Measurements from ENCODE around the gene TBCD. TPM values are rescaled to one million over a fixed set of nuclear protein-coding genes. Genes with fewer than 3 reads are reported as not detected.

Gene TBCD
- total RNA-seq, 2 donors from 2014 or later: 55.0 to 55.5 TPM

GRCh38 chr17:82797061-82797460 is 45.2 kb downstream of the TBCD start:
- Histone ChIP-seq H3K4me1 (ENCODE audit: control insufficient read depth in 1 of 2, low read depth in 2 of 2) (peaks cover 7 to 11% of the 10 kb centered on the region in 2 donors), H3K9me3 (no peaks in the 10 kb centered on the region), H3K27me3 (replicated peaks; ENCODE audit: insufficient read depth) (no peaks in the 10 kb centered on the region), H3K36me3 (peaks cover 10% of the 10 kb centered on the region), H3K27ac (no peak overlapping the region), H3K4me3 (no peak overlapping the region)
- DNase-seq (ENCODE audit: low spot score) (no peak), ATAC-seq (ENCODE audit: insufficient number of reproducible peaks, low FRiP score, low read depth) (no peak)
- TF ChIP-seq CTCF (IDR thresholded peaks at IDR 0.05): no peak

- H3K9me3 ChIP-seq: no peaks in the 10 kb centered on the region
- no peaks in the 10 kb centered on the region for H3K27me3 ChIP-seq (replicated peaks; ENCODE audit: insufficient read depth)
- ATAC-seq (ENCODE audit: insufficient number of reproducible peaks, low FRiP score, low read depth) (no peak), DNase-seq (ENCODE audit: low spot score) (no peak)
- H3K4me3 ChIP-seq: no peak overlapping the region
- TF ChIP-seq CTCF (IDR thresholded peaks at IDR 0.05): no peak
- no peak overlapping the region for H3K27ac ChIP-seq
- H3K36me3 ChIP-seq: peaks cover 10% of the 10 kb centered on the region
- peaks cover 3 to 6% of the 10 kb centered on the region in 2 donors for H3K4me1 ChIP-seq (ENCODE audit: control insufficient read depth in 1 of 2, low read depth in 2 of 2)
Measured at GRCh38 chr17:82798752-82799151, 46.9 kb downstream of the TBCD start.

GRCh38 chr17:82799591-82799990 is 47.7 kb downstream of the TBCD start:
- Histone ChIP-seq H3K4me1 (ENCODE audit: control insufficient read depth in 1 of 2, low read depth in 2 of 2) (no peaks in the 10 kb centered on the region), H3K27me3 (replicated peaks; ENCODE audit: insufficient read depth) (no peaks in the 10 kb centered on the region), H3K4me3 (no peak overlapping the region), H3K36me3 (peaks cover 10% of the 10 kb centered on the region), H3K27ac (no peak overlapping the region), H3K9me3 (no peaks in the 10 kb centered on the region)
- TF ChIP-seq CTCF (IDR thresholded peaks at IDR 0.05): no peak
- no peak for DNase-seq (ENCODE audit: low spot score)
- no peak for ATAC-seq (ENCODE audit: insufficient number of reproducible peaks, low FRiP score, low read depth)

DNA sequence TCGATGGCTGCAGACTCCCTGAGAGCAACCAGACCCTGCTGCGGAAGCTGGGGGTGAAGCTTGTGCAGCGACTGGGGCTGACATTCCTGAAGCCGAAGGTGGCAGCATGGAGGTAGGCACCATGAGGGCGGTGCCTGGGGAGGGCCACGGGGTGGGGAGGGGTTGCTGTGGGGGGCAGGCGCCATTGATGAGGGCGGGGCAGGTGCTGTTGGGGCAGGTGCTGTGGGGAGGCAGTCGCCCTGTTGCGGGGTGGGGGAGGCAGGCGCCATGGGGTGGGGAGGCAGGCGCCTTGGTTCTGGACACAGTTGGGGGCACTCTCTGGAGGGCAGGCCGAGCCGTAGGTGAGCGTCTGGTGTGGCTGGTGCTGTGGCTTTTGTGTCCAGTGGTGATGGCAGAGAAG is 49.0 kb downstream of the TBCD start:
- Histone ChIP-seq H3K27ac (no peak overlapping the region), H3K9me3 (no peaks in the 10 kb centered on the region), H3K36me3 (peaks cover 10% of the 10 kb centered on the region), H3K27me3 (replicated peaks; ENCODE audit: insufficient read depth) (no peaks in the 10 kb centered on the region), H3K4me1 (ENCODE audit: control insufficient read depth in 1 of 2, low read depth in 2 of 2) (no peaks in the 10 kb centered on the region), H3K4me3 (no peak overlapping the region)
- TF ChIP-seq CTCF (IDR thresholded peaks at IDR 0.05): no peak
- DNase-seq (ENCODE audit: low spot score) (no peak), ATAC-seq (ENCODE audit: insufficient number of reproducible peaks, low FRiP score, low read depth) (no peak)

GRCh38 chr17:82801377-82801970 is 49.6 kb downstream of the TBCD start:
- ATAC-seq (ENCODE audit: insufficient number of reproducible peaks, low FRiP score, low read depth) (no peak), DNase-seq (ENCODE audit: low spot score) (no peak)
- Histone ChIP-seq H3K27me3 (replicated peaks; ENCODE audit: insufficient read depth) (no peaks in the 10 kb centered on the region), H3K4me3 (no peak overlapping the region), H3K36me3 (peaks cover 10% of the 10 kb centered on the region), H3K9me3 (no peaks in the 10 kb centered on the region), H3K4me1 (ENCODE audit: control insufficient read depth in 1 of 2, low read depth in 2 of 2) (no peaks in the 10 kb centered on the region), H3K27ac (no peak overlapping the region)
- TF ChIP-seq CTCF (IDR thresholded peaks at IDR 0.05): no peak
